SK-N-SH treated with all-trans-retinoic acid at 6 μM for 48 hours (cell line): Measurements from ENCODE around the gene PIGC.

Experiments used
- ESRRG ChIP-seq: fragments of 250-450 bp; sonication (Bioruptor Pico); IDR thresholded peaks from 2 replicates; pipeline ENCODE4 v1.6.1; 2021; ENCODE audit warnings: mild to moderate bottlenecking
- ISL1 ChIP-seq: fragments of 250-450 bp; sonication (Bioruptor Pico); IDR thresholded peaks from 2 replicates; pipeline ENCODE4 v2.1.2; 2022; ENCODE audit warnings: mild to moderate bottlenecking, moderate library complexity
- OSR1 ChIP-seq: fragments of 250-450 bp; sonication (Bioruptor Pico); IDR thresholded peaks from 2 replicates; pipeline ENCODE4 v1.8.0; 2022; ENCODE audit warnings: moderate library complexity, mild to moderate bottlenecking, inconsistent platforms
- RARB ChIP-seq: fragments of 250-450 bp; sonication (Bioruptor Pico); IDR thresholded peaks from 2 replicates; pipeline ENCODE4 v1.8.0; 2021; ENCODE audit warnings: mild to moderate bottlenecking, moderate library complexity
- ZNF565 ChIP-seq: fragments of 450-650 bp; formaldehyde crosslinking; conservative IDR thresholded peaks from 2 replicates; pipeline ENCODE4 v1.5.0; 2020; ENCODE audit warnings: low read depth, mild to moderate bottlenecking, moderate library complexity
- ZNF8 ChIP-seq: fragments of 450-650 bp; formaldehyde crosslinking; IDR thresholded peaks from 2 replicates; pipeline ENCODE4 v1.5.0; 2020; ENCODE audit warnings: mild to moderate bottlenecking, moderate library complexity

GRCh38 chr1:172466795-172467407 lies 23.0 kb upstream of the PIGC start:
- TF ChIP-seq ESRRG (no peak), OSR1 (CRISPR knock-in tag) (no peak), ZNF565 (CRISPR knock-in tag) (no peak), ISL1 (CRISPR knock-in tag) (no peak), RARB (no peak), ZNF8 (no peak)
